Vagina (tissue), 2 donors: ENCODE data around the gene GRB7. TPM values are rescaled to one million over a fixed set of nuclear protein-coding genes. Genes with fewer than 3 reads are reported as not detected.

Source experiments
- DNase-seq, 2 donors: peaks; one replicate each; pipeline ENCODE4 v3.0.0-alpha.2; 2017; ENCODE audit errors: extremely low spot score in 2 of 2
- H3K27ac ChIP-seq: fragments of 200-600 bp; sonication (generic); one replicate; pipeline ENCODE4 v1.5.1; 2019
- H3K27me3 ChIP-seq: fragments of 200-600 bp; sonication (generic); one replicate; pipeline ENCODE4 v1.5.1; 2019
- H3K36me3 ChIP-seq, 2 donors: fragments of 200-600 bp; sonication (generic); one replicate each; pipeline ENCODE4 v1.5.1; 2017 to 2019
- H3K4me1 ChIP-seq: fragments of 200-600 bp; sonication (generic); one replicate; pipeline ENCODE4 v1.5.1; 2019
- H3K4me3 ChIP-seq, 2 donors: fragments of 200-600 bp; sonication (generic); 1 replicate in 1 of 2; 2 replicates in 1 of 2; pipeline ENCODE4 v1.5.1; 2016 to 2019
- H3K9me3 ChIP-seq: fragments of 200-600 bp; sonication (generic); one replicate; pipeline ENCODE4 v1.5.1; 2019
- CTCF ChIP-seq, 3 experiments: fragments of 450-650 bp in 2 of 3; fragments of 200-600 bp in 1 of 3; sonication (generic) in 1 of 3; IDR thresholded peaks; one replicate each; pipeline ENCODE4 v1.5.1; 2017 to 2019; ENCODE audit warnings: antibody characterized with exemption in 3 of 3, mild to moderate bottlenecking in 2 of 3, moderate library complexity in 2 of 3
- POLR2A ChIP-seq, 2 donors: fragments of 450-650 bp; IDR thresholded peaks; one replicate each; pipeline ENCODE4 v1.6.1; 2017; ENCODE audit warnings: antibody characterized with exemption in 2 of 2, mild to moderate bottlenecking in 2 of 2, moderate library complexity in 2 of 2
- POLR2AphosphoS5 ChIP-seq, 2 donors: sonication (generic); formaldehyde crosslinking; IDR thresholded peaks; one replicate each; pipeline ENCODE4 v1.9.0; 2017; ENCODE audit warnings: antibody characterized with exemption in 2 of 2, mild to moderate bottlenecking in 2 of 2, low read depth in 1 of 2; ENCODE audit not compliant: insufficient read depth in 1 of 2
- intact Hi-C: fragments of 100-400 bp; cut with DNase I; formaldehyde crosslinking; loops from one replicate; pipeline ENCODE4 v1.15.1; 2023
- total RNA-seq: library from RNA; depleted of rRNA; stranded (reverse); fragments of >200 nt; gene quantifications from one replicate; pipeline ENCODE4 v1.2.3, GENCODE V29; 2016

GRB7 gene
- total RNA-seq, 1 donor from 2014 or later = 23.6 TPM

DNA sequence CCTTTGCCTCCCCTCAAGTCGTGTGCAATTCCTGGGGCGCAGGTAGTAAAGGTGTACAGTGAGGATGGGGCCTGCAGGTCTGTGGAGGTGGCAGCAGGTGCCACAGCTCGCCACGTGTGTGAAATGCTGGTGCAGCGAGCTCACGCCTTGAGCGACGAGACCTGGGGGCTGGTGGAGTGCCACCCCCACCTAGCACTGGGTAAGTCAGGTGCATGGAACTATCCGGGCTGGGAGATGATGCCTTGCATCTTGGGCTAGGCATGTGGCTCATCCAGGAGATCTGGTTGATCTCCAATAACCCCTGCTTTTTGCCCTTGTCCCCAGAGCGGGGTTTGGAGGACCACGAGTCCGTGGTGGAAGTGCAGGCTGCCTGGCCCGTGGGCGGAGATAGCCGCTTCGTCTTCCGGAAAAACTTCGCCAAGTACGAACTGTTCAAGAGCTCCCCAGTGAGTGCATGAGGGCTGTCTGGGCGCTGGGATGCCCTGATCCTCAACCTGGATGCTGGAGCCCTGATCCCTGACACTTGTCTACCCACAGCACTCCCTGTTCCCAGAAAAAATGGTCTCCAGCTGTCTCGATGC, 5.2 kb downstream of the GRB7 start:
- H3K4me3 ChIP-seq = no peak overlapping the region
- H3K27me3 ChIP-seq = no peaks in the 10 kb centered on the region
- H3K27ac ChIP-seq = no peak overlapping the region
- no peak for DNase-seq
- intact Hi-C loops = no loop called here
- TF ChIP-seq POLR2AphosphoS5 (IDR thresholded peaks at IDR 0.05; ENCODE audit: insufficient read depth in 1 of 2, low read depth in 1 of 2) = no peak
- TF ChIP-seq POLR2A (IDR thresholded peaks at IDR 0.05) = no peak
- no peak for TF ChIP-seq CTCF (IDR thresholded peaks at IDR 0.05)
- no peaks in the 10 kb centered on the region for H3K9me3 ChIP-seq
- H3K4me1 ChIP-seq = peaks cover 36% of the 10 kb centered on the region
- H3K36me3 ChIP-seq = peaks cover 0 to 5% of the 10 kb centered on the region in 2 donors

DNA sequence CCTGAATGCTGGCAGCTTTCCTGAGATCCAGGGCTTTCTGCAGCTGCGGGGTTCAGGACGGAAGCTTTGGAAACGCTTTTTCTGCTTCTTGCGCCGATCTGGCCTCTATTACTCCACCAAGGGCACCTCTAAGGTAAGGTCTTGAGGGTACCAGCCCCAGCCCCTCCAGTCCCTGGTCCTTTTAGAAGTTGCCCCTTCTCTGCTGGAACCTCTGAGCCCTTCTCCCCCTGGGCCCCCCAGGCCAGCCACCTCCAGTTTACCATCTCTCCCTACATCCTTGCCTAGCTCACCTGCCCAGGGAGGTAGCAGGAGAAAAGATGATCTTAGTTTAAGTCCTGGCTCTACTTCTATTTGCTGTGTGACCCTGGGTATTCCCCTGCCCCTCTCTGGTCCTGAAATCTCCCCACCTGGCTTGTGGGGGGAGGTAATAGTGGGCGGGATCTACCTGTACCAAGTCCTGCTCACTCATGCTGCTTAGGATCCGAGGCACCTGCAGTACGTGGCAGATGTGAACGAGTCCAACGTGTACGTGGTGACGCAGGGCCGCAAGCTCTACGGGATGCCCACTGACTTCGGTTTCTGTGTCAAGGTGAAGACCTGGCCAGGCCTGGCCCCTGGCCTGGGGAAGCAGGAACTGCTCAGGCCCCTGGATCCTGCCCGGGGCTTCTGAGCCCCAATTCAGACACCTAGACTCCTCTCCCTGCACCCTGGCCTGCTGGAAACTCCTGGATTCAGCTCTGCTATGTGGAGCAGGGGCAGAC, 6.5 kb downstream of the GRB7 start:
- no peak overlapping the region for H3K27ac ChIP-seq
- H3K9me3 ChIP-seq = no peaks in the 10 kb centered on the region
- no peaks in the 10 kb centered on the region for H3K27me3 ChIP-seq
- intact Hi-C loops = no loop called here
- no peak overlapping the region for H3K4me3 ChIP-seq
- peaks cover 23% of the 10 kb centered on the region for H3K4me1 ChIP-seq
- no peak for TF ChIP-seq CTCF (IDR thresholded peaks at IDR 0.05)
- no peak for DNase-seq
- H3K36me3 ChIP-seq = peaks cover 0 to 5% of the 10 kb centered on the region in 2 donors

GRCh38 chr17:39744836-39745215, 7.1 kb downstream of the GRB7 start:
- intact Hi-C loops = no loop called here
- no peak for DNase-seq
- H3K4me1 ChIP-seq = peaks cover 17% of the 10 kb centered on the region
- H3K27ac ChIP-seq = no peak overlapping the region
- H3K4me3 ChIP-seq = no peak overlapping the region
- H3K9me3 ChIP-seq = no peaks in the 10 kb centered on the region
- peaks cover 0 to 5% of the 10 kb centered on the region in 2 donors for H3K36me3 ChIP-seq
- H3K27me3 ChIP-seq = no peaks in the 10 kb centered on the region
- TF ChIP-seq POLR2AphosphoS5 (IDR thresholded peaks at IDR 0.05; ENCODE audit: insufficient read depth in 1 of 2, low read depth in 1 of 2) = no peak
- TF ChIP-seq CTCF (IDR thresholded peaks at IDR 0.05) = no peak
- TF ChIP-seq POLR2A (IDR thresholded peaks at IDR 0.05) = no peak

DNA sequence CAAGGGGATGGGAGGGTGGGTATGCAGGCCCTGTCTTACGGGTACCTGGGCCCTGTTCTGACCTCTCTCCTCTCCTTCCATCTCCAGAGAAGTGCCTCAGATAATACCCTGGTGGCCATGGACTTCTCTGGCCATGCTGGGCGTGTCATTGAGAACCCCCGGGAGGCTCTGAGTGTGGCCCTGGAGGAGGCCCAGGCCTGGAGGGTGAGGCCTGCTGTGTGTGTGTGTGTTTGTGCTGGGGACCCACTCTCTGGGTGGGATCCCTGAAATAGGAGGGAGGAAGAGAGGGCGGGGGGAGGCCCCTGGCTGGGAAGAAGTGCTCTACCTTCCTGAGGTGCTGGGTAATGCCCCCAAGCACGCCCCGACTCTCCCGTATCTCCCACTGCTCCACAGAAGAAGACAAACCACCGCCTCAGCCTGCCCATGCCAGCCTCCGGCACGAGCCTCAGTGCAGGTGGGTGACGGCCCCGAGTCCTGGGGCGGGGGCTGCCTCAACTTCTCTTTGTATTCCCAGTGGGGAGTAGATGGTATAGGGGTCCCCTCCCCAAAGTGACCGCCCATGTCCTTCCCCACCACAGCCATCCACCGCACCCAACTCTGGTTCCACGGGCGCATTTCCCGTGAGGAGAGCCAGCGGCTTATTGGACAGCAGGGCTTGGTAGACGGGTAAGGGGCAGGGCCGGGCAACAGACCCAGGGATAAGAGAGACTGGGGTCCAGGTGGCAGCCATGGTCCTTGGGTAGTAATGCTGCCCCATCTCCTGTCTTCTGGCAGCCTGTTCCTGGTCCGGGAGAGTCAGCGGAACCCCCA, 7.8 kb downstream of the GRB7 start:
- no peak for DNase-seq
- Histone ChIP-seq H3K4me1 (peaks cover 10% of the 10 kb centered on the region), H3K27ac (no peak overlapping the region), H3K27me3 (no peaks in the 10 kb centered on the region), H3K36me3 (peaks cover 0 to 5% of the 10 kb centered on the region in 2 donors), H3K4me3 (peak overlapping the region in 1 of 2 donors; percentile 30), H3K9me3 (no peaks in the 10 kb centered on the region)
- intact Hi-C loops = no loop called here
- no peak for TF ChIP-seq POLR2A (IDR thresholded peaks at IDR 0.05)
- TF ChIP-seq POLR2AphosphoS5 (IDR thresholded peaks at IDR 0.05; ENCODE audit: insufficient read depth in 1 of 2, low read depth in 1 of 2) = no peak
- no peak for TF ChIP-seq CTCF (IDR thresholded peaks at IDR 0.05)
